Measurements from ENCODE around the gene HRH2. TPM values are rescaled to one million over a fixed set of nuclear protein-coding genes. Genes with fewer than 3 reads are reported as not detected.
A peak's percentile ranks its signal among the peaks of the same experiment; 100 is the strongest.

HRH2 gene
- total and polyA plus RNA-seq, 7 experiments from 2014 or later: 5.0 to 26.3 (median 8.0) TPM

GRCh38 chr5:175656966-175657365, 905 bp upstream of the HRH2 start:
- peaks cover 0 to 4% (median 0%) of the 10 kb centered on the region in 11 donors for H3K9me3 Mint-ChIP-seq
- peaks cover 0 to 2% (median 0%) of the 10 kb centered on the region in 5 donors for H3K27me3 Mint-ChIP-seq
- H3K9me3 ChIP-seq (ENCODE audit: control insufficient read depth in 2 of 3, low read length in 3 of 3): no peaks in the 10 kb centered on the region
- no peak overlapping the region for H3K4me3 ChIP-seq (ENCODE audit: low read length)
- peaks cover 0 to 40% (median 4%) of the 10 kb centered on the region in 5 donors for H3K36me3 Mint-ChIP-seq
- no peak for DNase-seq
- peak overlapping the region in 8 of 9 donors; percentile 20 to 94 (median 84) for H3K27ac Mint-ChIP-seq
- H3K27ac ChIP-seq (ENCODE audit: low read depth, low read length): no peak overlapping the region
- CTCF ChIA-PET: interaction anchor here (0.6 to 4.3 kb wide), 4 partner anchors 41 to 122 kb away, joined by 3 to 27 read pairs (median 3); no protein-coding TSS in a partner anchor
- H3K36me3 ChIP-seq (ENCODE audit: control insufficient read depth in 2 of 3, insufficient read depth in 3 of 3, low read length in 3 of 3): peaks cover 0 to 4% (median 0%) of the 10 kb centered on the region in 3 experiments
- POLR2A ChIA-PET: interaction anchor here (1.0 kb wide), 1 partner anchor 34 kb away, joined by 4 read pairs; no protein-coding TSS in a partner anchor
- intact Hi-C loops (cut with micrococcal nuclease): loop anchor here (5.0 to 10.0 kb wide), 5 partner anchors 238 to 1772 kb away; partner anchors contain the start of genes RNF44 (in 2 of the 2), ARL10 (in 1 of the 2), CPEB4 (in 1 of the 2) and KIAA1191 (in 1 of the 2)
- H3K4me1 ChIP-seq (ENCODE audit: control insufficient read depth in 2 of 2, insufficient read depth in 2 of 2, low read length in 2 of 2): peaks cover 48 to 65% of the 10 kb centered on the region in 2 donors
- H3K4me1 Mint-ChIP-seq: peaks cover 78 to 98% (median 92%) of the 10 kb centered on the region in 7 donors
- H3K27me3 ChIP-seq (ENCODE audit: control insufficient read depth in 2 of 2, insufficient read depth in 2 of 2, low read length in 2 of 2): no peaks in the 10 kb centered on the region
- H3K4me3 Mint-ChIP-seq: peak overlapping the region; percentile 84 to 100 (median 94)
- no peak for ATAC-seq

- DNase-seq: peak in 4 of 9 donors; percentile 28 to 43 (median 38)
- ChIA-PET CTCF (interaction anchor here (1.0 to 4.3 kb wide), 3 partner anchors 17 to 124 kb away, joined by 3 to 27 read pairs (median 4); no protein-coding TSS in a partner anchor), POLR2A (no interaction called here)
- peak; percentile 60 for ATAC-seq
- H3K27ac Mint-ChIP-seq: peak overlapping the region; percentile 73 to 91 (median 82)
- Histone ChIP-seq H3K9me3 (ENCODE audit: control insufficient read depth in 2 of 3, low read length in 3 of 3) (no peaks in the 10 kb centered on the region), H3K36me3 (ENCODE audit: control insufficient read depth in 2 of 3, insufficient read depth in 3 of 3, low read length in 3 of 3) (peaks cover 0 to 4% (median 0%) of the 10 kb centered on the region in 3 experiments), H3K4me3 (ENCODE audit: low read length) (peak overlapping the region; percentile 70), H3K27me3 (ENCODE audit: control insufficient read depth in 2 of 2, insufficient read depth in 2 of 2, low read length in 2 of 2) (no peaks in the 10 kb centered on the region), H3K27ac (ENCODE audit: low read depth, low read length) (peak overlapping the region; percentile 71), H3K4me1 (ENCODE audit: control insufficient read depth in 2 of 2, insufficient read depth in 2 of 2, low read length in 2 of 2) (peaks cover 33 to 60% of the 10 kb centered on the region in 2 donors)
- H3K9me3 Mint-ChIP-seq: peaks cover 0 to 3% (median 0%) of the 10 kb centered on the region in 11 donors
- intact Hi-C loops (cut with micrococcal nuclease): loop anchor here (1.0 to 10.0 kb wide), 8 partner anchors 18 to 1774 kb away; partner anchors contain the start of genes RNF44 (in 2 of the 2), ARL10 (in 1 of the 2), CPEB4 (in 1 of the 2) and KIAA1191 (in 1 of the 2)
- H3K27me3 Mint-ChIP-seq: no peaks in the 10 kb centered on the region
- peak overlapping the region; percentile 84 to 100 (median 95) for H3K4me3 Mint-ChIP-seq
- peaks cover 77 to 98% (median 92%) of the 10 kb centered on the region in 7 donors for H3K4me1 Mint-ChIP-seq
- peaks cover 0 to 43% (median 7%) of the 10 kb centered on the region in 5 donors for H3K36me3 Mint-ChIP-seq
Measured at GRCh38 chr5:175658299-175659145, 651 bp downstream of the HRH2 start.

GRCh38 chr5:175659546-175660253, 1.8 kb downstream of the HRH2 start:
- H3K27me3 ChIP-seq (ENCODE audit: control insufficient read depth in 2 of 2, insufficient read depth in 2 of 2, low read length in 2 of 2): no peaks in the 10 kb centered on the region
- H3K27ac Mint-ChIP-seq: peak overlapping the region in 5 of 9 donors; percentile 73 to 91 (median 82)
- peaks cover 26 to 54% of the 10 kb centered on the region in 2 donors for H3K4me1 ChIP-seq (ENCODE audit: control insufficient read depth in 2 of 2, insufficient read depth in 2 of 2, low read length in 2 of 2)
- H3K36me3 Mint-ChIP-seq: peaks cover 0 to 50% (median 11%) of the 10 kb centered on the region in 5 donors
- DNase-seq: no peak
- H3K9me3 Mint-ChIP-seq: peaks cover 0 to 3% (median 0%) of the 10 kb centered on the region in 11 donors
- no peak overlapping the region for H3K27ac ChIP-seq (ENCODE audit: low read depth, low read length)
- H3K36me3 ChIP-seq (ENCODE audit: control insufficient read depth in 2 of 3, insufficient read depth in 3 of 3, low read length in 3 of 3): peaks cover 0 to 4% (median 0%) of the 10 kb centered on the region in 3 experiments
- peaks cover 73 to 97% (median 91%) of the 10 kb centered on the region in 7 donors for H3K4me1 Mint-ChIP-seq
- H3K9me3 ChIP-seq (ENCODE audit: control insufficient read depth in 2 of 3, low read length in 3 of 3): no peaks in the 10 kb centered on the region
- ATAC-seq: no peak
- no peaks in the 10 kb centered on the region for H3K27me3 Mint-ChIP-seq
- H3K4me3 Mint-ChIP-seq: peak overlapping the region; percentile 40 to 100 (median 95)
- CTCF ChIA-PET: interaction anchor here (0.6 to 4.3 kb wide), 4 partner anchors 16 to 125 kb away, joined by 3 to 27 read pairs (median 4); no protein-coding TSS in a partner anchor
- intact Hi-C loops (cut with micrococcal nuclease): loop anchor here (2.0 to 10.0 kb wide), 6 partner anchors 19 to 1775 kb away; partner anchors contain the start of genes RNF44 (in 2 of the 2), ARL10 (in 1 of the 2), CPEB4 (in 1 of the 2) and KIAA1191 (in 1 of the 2)
- POLR2A ChIA-PET: no interaction called here
- no peak overlapping the region for H3K4me3 ChIP-seq (ENCODE audit: low read length)

- DNase-seq: no peak
- peaks cover 0 to 40% (median 15%) of the 10 kb centered on the region in 5 donors for H3K36me3 Mint-ChIP-seq
- no peak for ATAC-seq
- Histone ChIP-seq H3K4me3 (ENCODE audit: low read length) (no peak overlapping the region), H3K27ac (ENCODE audit: low read depth, low read length) (no peak overlapping the region), H3K27me3 (ENCODE audit: control insufficient read depth in 2 of 2, insufficient read depth in 2 of 2, low read length in 2 of 2) (no peaks in the 10 kb centered on the region), H3K9me3 (ENCODE audit: control insufficient read depth in 2 of 3, low read length in 3 of 3) (no peaks in the 10 kb centered on the region), H3K4me1 (ENCODE audit: control insufficient read depth in 2 of 2, insufficient read depth in 2 of 2, low read length in 2 of 2) (peaks cover 3 to 41% of the 10 kb centered on the region in 2 donors), H3K36me3 (ENCODE audit: control insufficient read depth in 2 of 3, insufficient read depth in 3 of 3, low read length in 3 of 3) (no peaks in the 10 kb centered on the region)
- peak overlapping the region in 9 of 10 donors; percentile 3 to 58 (median 30) for H3K4me3 Mint-ChIP-seq
- H3K4me1 Mint-ChIP-seq: peaks cover 68 to 98% (median 94%) of the 10 kb centered on the region in 7 donors
- no peaks in the 10 kb centered on the region for H3K27me3 Mint-ChIP-seq
- no peaks in the 10 kb centered on the region for H3K9me3 Mint-ChIP-seq
- peak overlapping the region in 8 of 9 donors; percentile 33 to 81 (median 57) for H3K27ac Mint-ChIP-seq
- CTCF ChIA-PET: interaction anchor here (1.2 kb wide), 1 partner anchor 129 kb away, joined by 3 read pairs; no protein-coding TSS in a partner anchor
- intact Hi-C loops (cut with micrococcal nuclease): no loop called here
- POLR2A ChIA-PET: interaction anchor here (0.6 to 1.3 kb wide), 2 partner anchors 12 to 42 kb away, joined by 3 to 4 read pairs; no protein-coding TSS in a partner anchor
Measured at GRCh38 chr5:175663186-175664184, 5.6 kb downstream of the HRH2 start.

- peaks cover 0 to 40% (median 15%) of the 10 kb centered on the region in 5 donors for H3K36me3 Mint-ChIP-seq
- no peaks in the 10 kb centered on the region for H3K27me3 ChIP-seq (ENCODE audit: control insufficient read depth in 2 of 2, insufficient read depth in 2 of 2, low read length in 2 of 2)
- no peaks in the 10 kb centered on the region for H3K36me3 ChIP-seq (ENCODE audit: control insufficient read depth in 2 of 3, insufficient read depth in 3 of 3, low read length in 3 of 3)
- H3K9me3 ChIP-seq (ENCODE audit: control insufficient read depth in 2 of 3, low read length in 3 of 3): no peaks in the 10 kb centered on the region
- peaks cover 60 to 99% (median 86%) of the 10 kb centered on the region in 7 donors for H3K4me1 Mint-ChIP-seq
- peaks cover 0 to 31% of the 10 kb centered on the region in 2 donors for H3K4me1 ChIP-seq (ENCODE audit: control insufficient read depth in 2 of 2, insufficient read depth in 2 of 2, low read length in 2 of 2)
- ATAC-seq (no peak), DNase-seq (no peak)
- peak overlapping the region in 6 of 9 donors; percentile 29 to 80 (median 65) for H3K27ac Mint-ChIP-seq
- no peak overlapping the region for H3K4me3 ChIP-seq (ENCODE audit: low read length)
- H3K27ac ChIP-seq (ENCODE audit: low read depth, low read length): no peak overlapping the region
- peak overlapping the region in 3 of 10 donors; percentile 29 to 75 (median 53) for H3K4me3 Mint-ChIP-seq
- no peaks in the 10 kb centered on the region for H3K9me3 Mint-ChIP-seq
- ChIA-PET CTCF (interaction anchor here (0.9 to 1.0 kb wide), 2 partner anchors 11 to 131 kb away, joined by 3 to 4 read pairs; no protein-coding TSS in a partner anchor), POLR2A (no interaction called here)
- H3K27me3 Mint-ChIP-seq: no peaks in the 10 kb centered on the region
- intact Hi-C loops (cut with micrococcal nuclease): no loop called here
Measured at GRCh38 chr5:175664723-175665122, 6.9 kb downstream of the HRH2 start.
